Thyroid gland (tissue), 4 donors: Measurements from ENCODE around the gene SPHK1. TPM values are rescaled to one million over a fixed set of nuclear protein-coding genes. Genes with fewer than 3 reads are reported as not detected.
"Not testable (repeated sequence)": the region's sequence is repeated elsewhere in the genome, so short reads cannot be mapped to it uniquely, and the experiment has no call there.

Experiments used
- DNase-seq, 2 donors: peaks; one replicate each; pipeline ENCODE4 v3.0.0-alpha.2; 2019
- H3K27ac ChIP-seq, 3 donors: fragments of 200-600 bp; sonication (generic); 1 replicate in 2 of 3; 2 replicates in 1 of 3; pipeline ENCODE4 v1.5.1; 2016 to 2019; ENCODE audit warnings: mild to moderate bottlenecking in 1 of 3, moderate library complexity in 1 of 3
- H3K27me3 ChIP-seq: fragments of 200-600 bp; sonication (generic); one replicate; pipeline ENCODE4 v1.5.1; 2019
- H3K36me3 ChIP-seq, 2 donors: fragments of 200-600 bp; sonication (generic); one replicate each; pipeline ENCODE4 v1.5.1; 2016 to 2019
- H3K4me1 ChIP-seq, 2 donors: fragments of 200-600 bp; sonication (generic); one replicate each; pipeline ENCODE4 v1.5.1; 2017 to 2019
- H3K4me3 ChIP-seq, 3 donors: fragments of 200-600 bp; sonication (generic); replicated peaks in 1 of 3; 1 replicate in 2 of 3; 2 replicates in 1 of 3; pipeline ENCODE4 v1.5.1; 2016; ENCODE audit warnings: mild to moderate bottlenecking in 1 of 3
- H3K9me3 ChIP-seq: fragments of 200-600 bp; sonication (generic); one replicate; pipeline ENCODE4 v1.5.1; 2017
- POLR2A ChIP-seq, 2 donors: fragments of 450-650 bp; IDR thresholded peaks; one replicate each; pipeline ENCODE4 v1.6.1; 2017; ENCODE audit warnings: antibody characterized with exemption in 2 of 2, mild to moderate bottlenecking in 2 of 2, moderate library complexity in 1 of 2
- WGBS, 2 donors: methylation state at CpG; one replicate each; pipeline ENCODE4 v1.1.5; 2017; 5-methylcytosine and 5-hydroxymethylcytosine counted together
- intact Hi-C: fragments of 100-400 bp; cut with DNase I; formaldehyde crosslinking; loops from one replicate; pipeline ENCODE4 v1.15.1; 2023
- total RNA-seq, 4 donors: library from RNA; depleted of rRNA; stranded (reverse); fragments of >200 nt; gene quantifications; one replicate each; pipeline ENCODE4 v1.2.3, GENCODE V29; 2016
- TF ChIP-seq, protein P1 (sequence below), 6 experiments: fragments of 200-600 bp in 3 of 6; fragments of 450-650 bp in 3 of 6; sonication (generic) in 3 of 6; IDR thresholded peaks; one replicate each; pipeline ENCODE4 v1.5.1; 2016 to 2019; ENCODE audit warnings: antibody characterized with exemption in 6 of 6, mild to moderate bottlenecking in 2 of 6, inconsistent platforms in 1 of 6, moderate library complexity in 1 of 6

SPHK1 gene
- total RNA-seq, 4 donors from 2014 or later = 8.5 to 24.5 (median 13.8) TPM

DNA sequence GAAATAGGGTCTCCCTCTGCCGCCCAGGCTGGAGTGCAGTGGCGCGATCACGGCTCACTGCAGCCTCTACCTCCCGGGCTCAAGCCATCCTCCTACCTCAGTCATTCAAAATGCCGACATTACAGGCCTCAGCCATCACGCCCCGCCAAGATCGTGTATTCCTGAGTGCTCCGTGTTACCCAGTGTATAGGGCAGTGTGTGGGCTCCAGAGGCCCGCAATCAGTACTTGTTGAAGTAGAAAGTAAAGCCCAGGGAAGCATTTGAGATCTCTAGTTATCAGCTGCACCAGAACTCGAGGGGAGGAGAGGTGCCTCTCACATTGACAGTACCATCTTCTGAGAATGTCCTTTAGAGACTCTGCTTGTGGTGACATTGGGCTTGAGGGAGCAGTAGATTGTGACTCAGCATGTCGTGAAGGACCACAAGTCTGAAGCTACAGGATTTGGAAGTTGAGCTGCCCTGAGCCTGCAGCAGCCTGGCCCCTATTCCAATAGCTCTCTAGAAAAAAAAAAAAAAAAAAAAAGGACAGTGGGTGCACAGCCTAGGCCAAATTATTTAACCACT lies 29.6 kb upstream of the SPHK1 start:
- no peak overlapping the region for H3K27ac ChIP-seq
- 53 to 60% methylated on average over 13 of the region's 13 CpGs for WGBS, 2 donors
- no peak overlapping the region for H3K4me3 ChIP-seq
- no peak for DNase-seq
- H3K4me1 ChIP-seq = peaks cover 0 to 14% of the 10 kb centered on the region in 2 donors
- H3K27me3 ChIP-seq = no peaks in the 10 kb centered on the region
- TF ChIP-seq POLR2A (IDR thresholded peaks at IDR 0.05) = no peak
- TF ChIP-seq, protein P1, sequence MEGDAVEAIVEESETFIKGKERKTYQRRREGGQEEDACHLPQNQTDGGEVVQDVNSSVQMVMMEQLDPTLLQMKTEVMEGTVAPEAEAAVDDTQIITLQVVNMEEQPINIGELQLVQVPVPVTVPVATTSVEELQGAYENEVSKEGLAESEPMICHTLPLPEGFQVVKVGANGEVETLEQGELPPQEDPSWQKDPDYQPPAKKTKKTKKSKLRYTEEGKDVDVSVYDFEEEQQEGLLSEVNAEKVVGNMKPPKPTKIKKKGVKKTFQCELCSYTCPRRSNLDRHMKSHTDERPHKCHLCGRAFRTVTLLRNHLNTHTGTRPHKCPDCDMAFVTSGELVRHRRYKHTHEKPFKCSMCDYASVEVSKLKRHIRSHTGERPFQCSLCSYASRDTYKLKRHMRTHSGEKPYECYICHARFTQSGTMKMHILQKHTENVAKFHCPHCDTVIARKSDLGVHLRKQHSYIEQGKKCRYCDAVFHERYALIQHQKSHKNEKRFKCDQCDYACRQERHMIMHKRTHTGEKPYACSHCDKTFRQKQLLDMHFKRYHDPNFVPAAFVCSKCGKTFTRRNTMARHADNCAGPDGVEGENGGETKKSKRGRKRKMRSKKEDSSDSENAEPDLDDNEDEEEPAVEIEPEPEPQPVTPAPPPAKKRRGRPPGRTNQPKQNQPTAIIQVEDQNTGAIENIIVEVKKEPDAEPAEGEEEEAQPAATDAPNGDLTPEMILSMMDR (IDR thresholded peaks at IDR 0.05) = no peak
- intact Hi-C loops = no loop called here
- H3K9me3 ChIP-seq = no peaks in the 10 kb centered on the region
- no peaks in the 10 kb centered on the region for H3K36me3 ChIP-seq

DNA sequence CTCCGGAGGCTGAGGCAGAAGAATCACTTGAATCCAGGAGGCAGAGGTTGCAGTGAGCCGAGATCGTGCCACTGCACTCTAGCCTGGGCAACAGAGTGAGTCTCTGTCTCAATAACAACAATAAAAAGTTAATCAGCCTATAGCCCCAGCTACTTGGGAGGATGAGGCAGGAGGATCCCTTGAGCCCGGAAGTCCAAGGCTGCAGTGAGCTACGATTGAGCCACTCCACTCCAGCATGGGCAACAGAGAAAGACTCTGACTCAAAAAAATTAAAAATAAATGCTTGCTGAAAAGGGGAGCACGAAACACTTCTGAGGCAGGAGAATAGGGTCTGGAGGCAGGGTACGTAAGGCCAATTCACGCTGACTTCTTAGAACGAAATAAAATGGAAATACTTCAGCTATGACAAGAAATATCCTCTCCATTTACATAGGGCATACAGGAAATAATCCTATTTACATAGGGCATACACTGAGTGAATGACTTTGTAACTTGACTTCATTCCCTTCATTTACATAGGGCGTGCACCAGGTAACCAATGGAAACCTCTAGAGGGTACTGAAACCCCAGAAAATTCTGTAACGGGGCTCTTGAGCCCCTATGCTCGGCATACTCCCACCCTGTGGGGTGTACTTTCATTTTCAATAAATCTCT lies 27.5 kb upstream of the SPHK1 start:
- Histone ChIP-seq H3K36me3 (no peaks in the 10 kb centered on the region), H3K27me3 (no peaks in the 10 kb centered on the region), H3K4me1 (peaks cover 0 to 13% of the 10 kb centered on the region in 2 donors), H3K4me3 (no peak overlapping the region), H3K27ac (no peak overlapping the region), H3K9me3 (no peaks in the 10 kb centered on the region)
- DNase-seq = no peak
- TF ChIP-seq, protein P1 (IDR thresholded peaks at IDR 0.05) = no peak
- 76 to 80% methylated on average over 12 of the region's 12 CpGs for WGBS, 2 donors
- intact Hi-C loops = no loop called here

DNA sequence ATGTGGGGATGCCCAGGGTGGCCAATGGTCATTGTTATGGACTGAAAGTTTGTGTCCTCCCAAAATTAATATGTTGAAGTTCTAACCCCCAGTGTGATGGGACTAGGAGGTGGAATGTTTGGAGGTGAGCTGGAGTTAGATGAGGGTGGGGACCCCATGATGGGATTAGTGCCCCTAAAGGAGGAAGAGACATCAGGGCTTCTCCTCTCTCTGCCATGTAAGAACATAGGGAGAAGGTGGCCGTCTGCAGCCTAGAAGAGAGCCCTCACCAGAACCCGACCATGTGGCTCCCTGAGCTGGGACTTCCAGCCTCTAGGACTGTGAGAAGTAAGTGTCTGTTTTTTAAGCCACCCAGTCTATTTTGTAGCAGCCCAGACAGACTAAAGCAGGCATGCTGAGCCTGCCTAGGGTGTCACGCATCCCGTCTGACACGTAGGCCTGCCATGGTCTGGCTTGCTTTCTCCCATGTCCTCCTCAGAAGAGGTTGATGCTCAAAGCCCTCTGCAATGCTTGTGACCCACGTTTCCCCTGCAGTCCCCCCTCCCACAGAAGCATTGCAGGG lies 26.7 kb upstream of the SPHK1 start:
- Histone ChIP-seq H3K36me3 (no peaks in the 10 kb centered on the region), H3K27ac (no peak overlapping the region), H3K27me3 (no peaks in the 10 kb centered on the region), H3K4me3 (no peak overlapping the region), H3K9me3 (no peaks in the 10 kb centered on the region), H3K4me1 (peaks cover 0 to 18% of the 10 kb centered on the region in 2 donors)
- WGBS, 2 donors = 83 to 88% methylated on average over 5 to 6 of the region's 6 CpGs
- intact Hi-C loops = no loop called here
- no peak for DNase-seq
- TF ChIP-seq, protein P1 (IDR thresholded peaks at IDR 0.05) = no peak
- TF ChIP-seq POLR2A (IDR thresholded peaks at IDR 0.05) = no peak

DNA sequence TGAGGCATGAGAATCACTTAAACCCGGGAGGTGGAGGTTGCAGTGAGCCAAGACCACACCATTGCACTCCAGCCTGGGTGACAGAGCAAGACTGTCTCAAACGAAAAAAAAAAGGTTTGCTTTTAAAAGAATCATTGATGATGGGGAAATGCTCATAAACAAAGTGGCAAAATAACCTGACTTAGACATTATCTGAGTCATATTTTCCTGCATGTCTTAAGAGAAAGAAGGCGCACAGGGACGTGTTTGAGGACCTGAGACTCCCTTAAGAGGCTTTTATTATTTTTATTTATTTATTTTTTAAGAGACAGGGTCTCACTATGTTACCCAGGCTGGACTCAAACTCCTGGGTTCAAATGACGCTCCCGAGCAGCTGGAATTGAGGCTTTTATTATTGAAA lies 25.0 kb upstream of the SPHK1 start:
- no peak overlapping the region for H3K4me3 ChIP-seq
- intact Hi-C loops = no loop called here
- peaks cover 0 to 16% of the 10 kb centered on the region in 2 donors for H3K4me1 ChIP-seq
- H3K36me3 ChIP-seq = no peaks in the 10 kb centered on the region
- TF ChIP-seq POLR2A (IDR thresholded peaks at IDR 0.05) = no peak
- TF ChIP-seq, protein P1 (IDR thresholded peaks at IDR 0.05) = no peak
- DNase-seq = no peak
- H3K27me3 ChIP-seq = no peaks in the 10 kb centered on the region
- H3K27ac ChIP-seq = no peak overlapping the region
- no peaks in the 10 kb centered on the region for H3K9me3 ChIP-seq
- 76 to 83% methylated on average over 6 of the region's 6 CpGs for WGBS, 2 donors

DNA sequence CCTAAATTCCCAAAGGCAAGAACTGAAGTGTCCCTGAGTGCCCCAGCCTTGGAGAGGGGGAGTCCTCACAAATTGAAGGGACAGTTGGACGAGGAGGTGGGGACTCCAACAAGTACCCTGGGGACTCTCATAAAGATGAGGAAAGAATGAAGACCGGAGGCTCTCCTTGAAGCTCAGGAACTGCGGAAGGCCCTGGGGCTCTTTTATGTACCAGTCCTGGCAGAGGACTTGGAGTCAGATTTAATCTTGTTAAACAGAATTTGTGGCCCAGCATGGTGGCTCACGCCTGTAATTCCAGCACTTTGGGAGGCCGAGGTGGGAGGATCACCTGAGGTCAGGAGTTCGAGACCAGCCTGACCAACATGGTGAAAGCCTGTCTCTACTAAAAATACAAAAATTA lies 24.6 kb upstream of the SPHK1 start:
- H3K4me3 ChIP-seq, intact Hi-C loops, H3K27ac ChIP-seq, H3K27me3 ChIP-seq, H3K9me3 ChIP-seq, H3K36me3 ChIP-seq, DNase-seq: not testable (repeated sequence)
- WGBS, 2 donors = 83 to 90% methylated on average over 6 of the region's 6 CpGs
- peaks cover 0 to 15% of the 10 kb centered on the region in 2 donors for H3K4me1 ChIP-seq
